NCI-H1048 (cell line): ENCODE results near the gene IPO13.
A peak's percentile ranks its signal among the peaks of the same experiment; 100 is the strongest.

Experiments
- DNase-seq: peaks from one replicate; lab custom pipeline; 2025; lab: John Stamatoyannopoulos, UW

IPO13 gene

GRCh38 chr1:43946236-43947060, at the start of gene IPO13:
TSS of gene IPO13 (plus strand) at chr1:43946950. CDS start at chr1:43947601, 651 bp downstream.
- peak; percentile 93 for DNase-seq

- DNase-seq: no peak
These were observed 47.8 kb upstream of the IPO13 start for GRCh38 chr1:43898981-43899380.

GRCh38 chr1:43900386-43900785, 46.4 kb upstream of the IPO13 start:
- no peak for DNase-seq

- DNase-seq: no peak
These were observed 45.4 kb upstream of the IPO13 start for GRCh38 chr1:43901196-43901961.

GRCh38 chr1:43902058-43902831, 44.5 kb upstream of the IPO13 start:
- DNase-seq: no peak

GRCh38 chr1:43904660-43905551, 41.8 kb upstream of the IPO13 start:
- no peak for DNase-seq

- DNase-seq: no peak
These were observed 38.5 kb upstream of the IPO13 start for GRCh38 chr1:43908226-43908625.

GRCh38 chr1:43908858-43909257, 37.9 kb upstream of the IPO13 start:
- DNase-seq: no peak

- no peak for DNase-seq
These were observed 36.4 kb upstream of the IPO13 start for GRCh38 chr1:43910343-43910742.

GRCh38 chr1:43912607-43913006, 34.1 kb upstream of the IPO13 start:
- no peak for DNase-seq

GRCh38 chr1:43913051-43913501, 33.7 kb upstream of the IPO13 start:
- DNase-seq: no peak

- DNase-seq: no peak
These were observed 32.9 kb upstream of the IPO13 start for GRCh38 chr1:43913666-43914360.

GRCh38 chr1:43914576-43915525, 31.9 kb upstream of the IPO13 start:
- no peak for DNase-seq

- no peak for DNase-seq
These were observed 26.8 kb upstream of the IPO13 start for GRCh38 chr1:43919906-43920305.

GRCh38 chr1:43921022-43921421, 25.7 kb upstream of the IPO13 start:
- no peak for DNase-seq

- DNase-seq: no peak
These were observed 22.2 kb upstream of the IPO13 start for GRCh38 chr1:43924516-43924915.

- no peak for DNase-seq
These were observed 20.9 kb upstream of the IPO13 start for GRCh38 chr1:43925846-43926245.

GRCh38 chr1:43930168-43930948, 16.4 kb upstream of the IPO13 start:
- DNase-seq: no peak

GRCh38 chr1:43930949-43931275, 15.8 kb upstream of the IPO13 start:
- DNase-seq: no peak
